WTC11 (cell line): ENCODE results near the gene ZSCAN21.

Source experiments
- ZNF532 ChIP-seq: fragments of 250-450 bp; sonication (Bioruptor Pico); IDR thresholded peaks from 2 replicates; pipeline ENCODE4 v1.9.0; 2021; ENCODE audit warnings: mild to moderate bottlenecking, borderline replicate concordance
- TF ChIP-seq, protein P1 (sequence below): sonication (generic); formaldehyde crosslinking; IDR thresholded peaks from 2 replicates; pipeline ENCODE4 v1.8.0; 2022; ENCODE audit warnings: mild to moderate bottlenecking, missing genetic modification reagents

DNA sequence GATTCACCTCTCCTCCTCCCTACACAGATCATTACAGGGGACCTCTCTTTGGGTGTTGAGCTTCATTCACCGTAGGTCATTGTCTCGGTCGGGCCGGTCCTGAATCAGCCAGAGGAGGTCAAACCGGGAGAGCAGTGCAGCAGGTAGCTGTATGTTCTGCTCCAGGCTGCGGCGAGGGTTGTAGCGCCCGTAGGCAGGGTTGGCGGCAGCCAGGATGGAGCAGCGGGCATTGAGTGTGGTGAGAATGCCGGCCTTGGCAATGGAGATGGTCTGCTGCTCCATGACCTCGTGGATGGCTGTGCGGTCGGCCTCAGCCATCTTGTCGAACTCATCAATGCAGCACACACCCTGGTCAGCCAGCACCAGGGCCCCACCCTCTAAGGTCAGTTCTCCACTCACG is 46.1 kb downstream of the ZSCAN21 start:
- TF ChIP-seq, protein P1, sequence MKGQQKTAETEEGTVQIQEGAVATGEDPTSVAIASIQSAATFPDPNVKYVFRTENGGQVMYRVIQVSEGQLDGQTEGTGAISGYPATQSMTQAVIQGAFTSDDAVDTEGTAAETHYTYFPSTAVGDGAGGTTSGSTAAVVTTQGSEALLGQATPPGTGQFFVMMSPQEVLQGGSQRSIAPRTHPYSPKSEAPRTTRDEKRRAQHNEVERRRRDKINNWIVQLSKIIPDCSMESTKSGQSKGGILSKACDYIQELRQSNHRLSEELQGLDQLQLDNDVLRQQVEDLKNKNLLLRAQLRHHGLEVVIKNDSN (CRISPR knock-in tag), result no peak
- TF ChIP-seq ZNF532 (CRISPR knock-in tag), result no peak
